Effector CD4-positive, alpha-beta T cell (primary cell): Measurements from ENCODE around the gene DUT.
"Not testable (repeated sequence)": the region's sequence is repeated elsewhere in the genome, so short reads cannot be mapped to it uniquely, and the experiment has no call there.

Experiments used
- DNase-seq: peaks from one replicate; pipeline ENCODE4 v3.0.0-alpha.2; 2020
- total RNA-seq: gene quantifications from one replicate; lab custom pipeline; 2026; lab: John Stamatoyannopoulos, UW

The DUT gene
- total RNA-seq = 44.1 reads per million, percentile 65 among the genes with 10 or more reads in this experiment

- DNase-seq = peak; percentile 70
Observed at GRCh38 chr15:48330855-48331795, at the start of gene DUT. Gene DUT (plus strand): TSS chr15:48331429. CDS start chr15:48331516, 87 bp downstream.

GRCh38 chr15:48281674-48282073 is 49.6 kb upstream of the DUT start:
- DNase-seq = no peak

- no peak for DNase-seq
Observed at GRCh38 chr15:48282216-48282615, 49.0 kb upstream of the DUT start.

- no peak for DNase-seq
Observed at GRCh38 chr15:48283396-48284145, 47.7 kb upstream of the DUT start.

- DNase-seq = peak; percentile 22
Observed at GRCh38 chr15:48285329-48286214, 45.7 kb upstream of the DUT start.

- no peak for DNase-seq
Observed at GRCh38 chr15:48289628-48290027, 41.6 kb upstream of the DUT start.

GRCh38 chr15:48292458-48292857 is 38.8 kb upstream of the DUT start:
- DNase-seq = no peak

GRCh38 chr15:48297668-48298067 is 33.6 kb upstream of the DUT start:
- no peak for DNase-seq

GRCh38 chr15:48298914-48299313 is 32.3 kb upstream of the DUT start:
- DNase-seq = no peak

- DNase-seq = no peak
Observed at GRCh38 chr15:48300038-48300437, 31.2 kb upstream of the DUT start.

- DNase-seq = no peak
Observed at GRCh38 chr15:48304398-48304797, 26.8 kb upstream of the DUT start.

- DNase-seq = no peak
Observed at GRCh38 chr15:48306639-48307038, 24.6 kb upstream of the DUT start.

GRCh38 chr15:48307586-48307985 is 23.6 kb upstream of the DUT start:
- no peak for DNase-seq

- DNase-seq = no peak
Observed at GRCh38 chr15:48309740-48310139, 21.5 kb upstream of the DUT start.

- no peak for DNase-seq
Observed at GRCh38 chr15:48313216-48313615, 18.0 kb upstream of the DUT start.

- no peak for DNase-seq
Observed at GRCh38 chr15:48315041-48315440, 16.2 kb upstream of the DUT start.

- no peak for DNase-seq
Observed at GRCh38 chr15:48317221-48317620, 14.0 kb upstream of the DUT start.

GRCh38 chr15:48318131-48318530 is 13.1 kb upstream of the DUT start:
- DNase-seq = no peak

GRCh38 chr15:48323294-48323693 is 7.9 kb upstream of the DUT start:
- no peak for DNase-seq

GRCh38 chr15:48324949-48325348 is 6.3 kb upstream of the DUT start:
- DNase-seq = no peak

GRCh38 chr15:48325400-48325799 is 5.8 kb upstream of the DUT start:
- DNase-seq = no peak

GRCh38 chr15:48326180-48326579 is 5.0 kb upstream of the DUT start:
- not testable (repeated sequence) for DNase-seq
